ENCODE data around the gene CEP164. TPM values are rescaled to one million over a fixed set of nuclear protein-coding genes. Genes with fewer than 3 reads are reported as not detected.

The CEP164 gene
- total RNA-seq, 1 experiment from 2014 or later = 33.9 TPM

GRCh38 chr11:117462183-117462863, 134.7 kb downstream of the CEP164 start:
- CTCF ChIA-PET = no interaction called here
- H3K27me3 ChIP-seq (ENCODE audit: insufficient read depth, low read depth) = peaks cover 100% of the 10 kb centered on the region

GRCh38 chr11:117462864-117463247, 135.2 kb downstream of the CEP164 start:
- BruUV-seq (replicated peaks) = no TSS peak
- intact Hi-C loops (cut with micrococcal nuclease; ENCODE audit: unreplicated experiment) = no loop called here
- Histone ChIP-seq H3K36me3 (ENCODE audit: low read depth) (no peaks in the 10 kb centered on the region), H3K79me2 (ENCODE audit: low read depth) (no peaks in the 10 kb centered on the region), H2AFZ (no peak overlapping the region), H3F3A (ENCODE audit: insufficient read depth, low read depth) (no peaks in the 10 kb centered on the region), H3K4me2 (no peak overlapping the region), H3K27me3 (ENCODE audit: insufficient read depth, low read depth) (peaks cover 100% of the 10 kb centered on the region), H3K9me2 (ENCODE audit: insufficient read depth) (no peaks in the 10 kb centered on the region), H4K20me1 (ENCODE audit: insufficient read depth) (0 out of 2 replicates have a peak, but pooled peaks cover 3% of the 10 kb centered on the region), H3K4me3 (no peak overlapping the region), H3K27ac (no peak overlapping the region), H3K9me3 (ENCODE audit: insufficient read depth, low read depth) (no peaks in the 10 kb centered on the region), H3K4me1 (replicated peaks; ENCODE audit: insufficient read depth) (no peaks in the 10 kb centered on the region)
- TF ChIP-seq CTCF (conservative IDR thresholded peaks at IDR 0.05) (no peak), EZH2 (IDR thresholded peaks at IDR 0.05; ENCODE audit: low read depth) (no peak)
- POLR2A ChIA-PET (ENCODE audit: unreplicated experiment) = no interaction called here
- CTCF ChIA-PET = no interaction called here
- no peak for DNase-seq

More at GRCh38 chr11:117462183-117462863, 134.7 kb downstream of the CEP164 start:
- Histone ChIP-seq H3K79me2 (ENCODE audit: low read depth) (no peaks in the 10 kb centered on the region), H3K4me1 (replicated peaks; ENCODE audit: insufficient read depth) (no peaks in the 10 kb centered on the region), H3K9me2 (ENCODE audit: insufficient read depth) (no peaks in the 10 kb centered on the region), H3K36me3 (ENCODE audit: low read depth) (no peaks in the 10 kb centered on the region), H3K4me3 (no peak overlapping the region), H4K20me1 (ENCODE audit: insufficient read depth) (0 out of 2 replicates have a peak, but pooled peaks cover 3% of the 10 kb centered on the region), H3K9me3 (ENCODE audit: insufficient read depth, low read depth) (no peaks in the 10 kb centered on the region), H3K27ac (no peak overlapping the region), H2AFZ (no peak overlapping the region), H3F3A (ENCODE audit: insufficient read depth, low read depth) (no peaks in the 10 kb centered on the region), H3K4me2 (no peak overlapping the region)
- intact Hi-C loops (cut with micrococcal nuclease; ENCODE audit: unreplicated experiment) = no loop called here
- POLR2A ChIA-PET (ENCODE audit: unreplicated experiment) = no interaction called here
- no peak for TF ChIP-seq CTCF (conservative IDR thresholded peaks at IDR 0.05)
- no peak for TF ChIP-seq EZH2 (IDR thresholded peaks at IDR 0.05; ENCODE audit: low read depth)
- DNase-seq = no peak
- no TSS peak for BruUV-seq (replicated peaks)

Other genes starting within 250 kb of the CEP164 start
- 28.6 and 30.2 TPM in 2 replicates for gene SIK3, start 229.4 kb upstream of the CEP164 start, total RNA-seq (2021)
- gene PAFAH1B2, start 183.6 kb upstream of the CEP164 start, total RNA-seq (2021) = 83.7 and 91.3 TPM in 2 replicates
- 20.1 and 20.3 TPM in 2 replicates for gene SIDT2, start 149.1 kb upstream of the CEP164 start, total RNA-seq (2021)
- gene TAGLN, start 128.5 kb upstream of the CEP164 start, total RNA-seq (2021) = 11.0 and 16.9 TPM in 2 replicates
- 41.6 and 50.4 TPM in 2 replicates for gene PCSK7, start 95.8 kb upstream of the CEP164 start, total RNA-seq (2021)
- 27.2 and 28.1 TPM in 2 replicates for gene RNF214, start 95.2 kb upstream of the CEP164 start, total RNA-seq (2021)
- gene BACE1-AS, start 36.5 kb upstream of the CEP164 start, total RNA-seq (2021) = 5.7 and 8.8 TPM in 2 replicates
- gene BACE1, start 11.6 kb upstream of the CEP164 start, total RNA-seq (2021) = 9.6 and 10.6 TPM in 2 replicates